Right cardiac atrium (tissue), 5 donors: Measurements from ENCODE around the gene LHX3. TPM values are rescaled to one million over a fixed set of nuclear protein-coding genes. Genes with fewer than 3 reads are reported as not detected.

ENCODE experiments used
- ATAC-seq, 2 donors: fragments of 200-7000 bp; cut with Tn5 transposase; one replicate each; pipeline versions ENCODE4 v1.8.0 to v1.9.1; 2020; ENCODE audit warnings: moderate library complexity in 2 of 2, mild to moderate bottlenecking in 1 of 2
- DNase-seq, 3 donors: peaks; one replicate each; pipeline ENCODE4 v3.0.0-alpha.2; 2020
- H3K27ac ChIP-seq: one replicate; pipeline ENCODE4 v1.5.1; 2013; ENCODE audit warnings: mild to moderate bottlenecking, low read length, control low read depth, moderate library complexity
- H3K27me3 ChIP-seq: one replicate; pipeline ENCODE4 v1.6.1; 2013; ENCODE audit not compliant: control insufficient read depth, insufficient read depth
- H3K4me1 ChIP-seq: one replicate; pipeline ENCODE4 v1.6.1; 2013; ENCODE audit warnings: low read length; ENCODE audit not compliant: control insufficient read depth, insufficient read depth
- H3K4me3 ChIP-seq: one replicate; pipeline ENCODE4 v1.5.1; 2013; ENCODE audit warnings: low read length, control low read depth
- H3K9me3 ChIP-seq: one replicate; pipeline ENCODE4 v1.6.1; 2013; ENCODE audit warnings: low read length; ENCODE audit not compliant: control insufficient read depth
- WGBS: extraction: QIAGEN DNeasy Blood & Tissue Kit; methylation state at CpG from one replicate; pipeline ENCODE4 v1.1.7; 2013; 5-methylcytosine and 5-hydroxymethylcytosine counted together
- intact Hi-C, 4 donors: fragments of 100-400 bp; cut with DNase I; formaldehyde crosslinking; loops; one replicate each; pipeline versions ENCODE4 v1.11.0 to v1.14.0; 2022 to 2023
- polyA plus RNA-seq: library from polyadenylated mRNA; stranded (reverse); fragments of 200-250 nt; gene quantifications from one replicate; pipeline ENCODE4 v1.2.3, GENCODE V29; 2013
- total RNA-seq, 4 donors: library from RNA; stranded (reverse); fragmentation: NEBNext Ultra II Directional; extraction: Animal tissue kit (Norgen Biotek cat#: 25700); gene quantifications; one replicate each; pipeline ENCODE4 v1.2.1, GENCODE V29; 2021
- donor health status: healthy with polysubstance abuse.
- donor health status: DM: no; HTN: yes; CAD: no.
- donor health status: DM: no; HTN: no; CAD: no.
- donor health status: DM: no; HTN: yes; CAD: no; lungs with severe emphysema.
- donor health status: DM: yes; HTN: yes; CAD: no.

The LHX3 gene
- total and polyA plus RNA-seq, 5 donors: not detected

DNA sequence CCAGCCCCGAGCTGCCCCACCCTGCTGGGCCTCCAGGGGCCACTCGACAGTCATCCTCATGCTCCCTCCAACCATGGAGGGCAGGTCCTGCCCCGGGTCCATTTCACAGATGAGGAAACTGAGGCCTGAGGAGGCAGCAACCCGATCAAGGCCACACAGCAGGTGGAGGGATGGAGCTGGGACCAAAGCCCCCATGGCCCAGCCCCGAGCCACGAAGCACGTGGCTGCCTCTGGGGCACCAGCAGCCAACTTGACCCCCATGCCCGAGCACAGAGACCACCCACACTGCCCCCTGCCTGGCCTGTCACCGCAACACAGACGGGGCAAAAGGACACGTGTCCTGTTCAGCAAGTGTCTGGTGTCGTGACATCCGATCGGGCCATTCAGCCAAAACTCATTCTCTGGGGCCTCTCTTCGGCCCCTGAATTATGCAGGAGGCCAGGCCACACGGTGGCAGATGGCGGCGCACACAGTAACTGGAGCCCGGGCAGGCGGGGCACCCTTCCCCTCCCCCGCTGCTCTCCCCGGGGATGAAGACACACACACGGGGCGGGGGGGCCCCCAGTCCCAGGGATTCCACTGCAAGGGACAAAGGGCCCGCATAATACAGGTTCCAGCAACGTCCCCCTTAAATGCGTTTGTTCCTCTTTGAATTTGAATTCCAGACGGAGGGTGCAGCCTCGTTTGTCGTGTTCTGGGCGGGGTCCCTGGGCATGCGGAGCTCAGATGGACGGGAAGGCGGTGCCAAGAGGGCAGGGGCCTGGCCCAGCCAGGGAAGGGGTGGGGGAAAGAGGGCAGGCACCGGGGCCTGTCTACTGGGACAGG is 56.8 kb downstream of the LHX3 start:
- Histone ChIP-seq H3K4me1 (no peaks in the 10 kb centered on the region), H3K27me3 (no peaks in the 10 kb centered on the region), H3K4me3 (no peak overlapping the region), H3K9me3 (no peaks in the 10 kb centered on the region), H3K27ac (no peak overlapping the region)
- ATAC-seq: no peak
- 36% methylated on average over 35 of the region's 35 CpGs for WGBS
- intact Hi-C loops: no loop called here
- peak; percentile 7 to 56 (median 26) for DNase-seq

DNA sequence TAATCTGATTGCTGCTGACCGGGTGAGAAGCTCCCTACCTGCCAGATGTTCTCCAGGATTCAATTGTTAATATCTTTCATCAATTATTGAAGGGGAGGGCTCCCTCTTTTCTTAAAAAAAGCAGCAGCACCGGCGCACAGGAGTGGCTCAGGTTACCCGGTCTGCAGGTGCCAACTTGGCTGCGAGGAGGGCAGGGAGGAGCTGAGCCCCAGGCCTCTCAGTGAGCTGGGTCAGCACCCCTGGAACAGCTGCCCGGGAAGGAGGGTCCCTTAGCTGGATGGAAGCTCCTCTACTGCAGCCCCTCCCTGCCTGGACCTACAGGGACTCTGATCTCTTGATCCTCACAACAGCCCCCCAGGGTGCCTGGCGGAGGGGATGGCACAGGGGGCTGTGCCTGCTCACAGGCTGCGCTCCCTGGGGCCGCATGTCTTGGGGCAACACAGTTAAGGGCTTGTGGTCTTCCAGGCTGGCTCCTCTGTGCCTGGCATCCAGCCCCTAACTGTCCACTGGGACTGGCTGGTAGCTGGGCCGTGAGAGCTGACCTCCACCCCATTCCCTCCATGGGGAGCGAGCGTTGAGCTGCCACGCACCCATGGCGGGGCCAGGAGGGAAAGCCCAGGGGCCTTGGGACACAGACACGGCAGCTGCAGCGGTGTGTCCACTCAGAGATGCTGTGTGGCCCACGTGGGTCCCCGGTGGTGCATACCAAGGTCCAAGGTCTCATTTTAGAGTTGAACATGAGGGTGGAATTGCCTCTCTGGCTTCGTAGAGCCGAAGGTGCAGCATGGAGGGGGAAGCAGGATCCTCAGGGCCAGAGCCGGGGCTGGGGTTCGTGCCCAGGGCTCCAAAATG is 57.7 kb downstream of the LHX3 start:
- H3K27ac ChIP-seq: no peak overlapping the region
- intact Hi-C loops: no loop called here
- 73% methylated on average over 22 of the region's 22 CpGs for WGBS
- H3K4me3 ChIP-seq: no peak overlapping the region
- no peaks in the 10 kb centered on the region for H3K27me3 ChIP-seq
- H3K4me1 ChIP-seq: no peaks in the 10 kb centered on the region
- no peaks in the 10 kb centered on the region for H3K9me3 ChIP-seq
- ATAC-seq (no peak), DNase-seq (peak in 2 of 3 donors; percentile 12 to 37)

Other genes starting within 250 kb of the LHX3 start
- gene UBAC1, start 243.8 kb downstream of the LHX3 start, total RNA-seq: 10 to 100 TPM; 64.0 to 88.7 (median 76.2) TPM
- gene UBAC1, start 243.8 kb downstream of the LHX3 start, polyA plus RNA-seq: 83.3 TPM
- 10 to 100 TPM; 31.4 to 45.3 (median 37.8) TPM for gene NACC2, start 109.8 kb downstream of the LHX3 start, total RNA-seq
- gene NACC2, start 109.8 kb downstream of the LHX3 start, polyA plus RNA-seq: 19.4 TPM
- 10 to 100 TPM; 18.5 to 25.5 (median 20.9) TPM for gene TMEM250, start 86.3 kb downstream of the LHX3 start, total RNA-seq
- 16.5 TPM for gene TMEM250, start 86.3 kb downstream of the LHX3 start, polyA plus RNA-seq
- 1 to 10 TPM; 5.3 to 9.0 (median 7.5) TPM for gene QSOX2, start 40.7 kb upstream of the LHX3 start, total RNA-seq
- gene QSOX2, start 40.7 kb upstream of the LHX3 start, polyA plus RNA-seq: 4.5 TPM
- gene CCDC187, start 99.0 kb upstream of the LHX3 start, total RNA-seq: not detected
- gene CCDC187, start 99.0 kb upstream of the LHX3 start, polyA plus RNA-seq: not detected
- gene GPSM1, start 122.4 kb upstream of the LHX3 start, total RNA-seq: 10 to 100 TPM; 46.3 to 90.6 (median 71.6) TPM
- gene GPSM1, start 122.4 kb upstream of the LHX3 start, polyA plus RNA-seq: 73.3 TPM
- 10 to 100 TPM; 15.2 to 24.9 (median 22.2) TPM for gene DNLZ, start 158.6 kb upstream of the LHX3 start, total RNA-seq
- 17.1 TPM for gene DNLZ, start 158.6 kb upstream of the LHX3 start, polyA plus RNA-seq
- 1 to 10 TPM in 2 of 4 donors, under 1 TPM in 2; 0.76 to 2.1 (median 1.0) TPM for gene CARD9, start 168.5 kb upstream of the LHX3 start, total RNA-seq
- 0.68 TPM for gene CARD9, start 168.5 kb upstream of the LHX3 start, polyA plus RNA-seq
- 1 to 10 TPM; 3.2 to 4.4 (median 3.9) TPM for gene SNAPC4, start 195.0 kb upstream of the LHX3 start, total RNA-seq
- 3.7 TPM for gene SNAPC4, start 195.0 kb upstream of the LHX3 start, polyA plus RNA-seq
- 10 to 100 TPM; 18.2 to 22.9 (median 20.1) TPM for gene ENTR1, start 205.5 kb upstream of the LHX3 start, total RNA-seq
- gene ENTR1, start 205.5 kb upstream of the LHX3 start, polyA plus RNA-seq: 13.6 TPM
- gene PMPCA, start 205.5 kb upstream of the LHX3 start, total RNA-seq: 10 to 100 TPM; 50.8 to 58.5 (median 56.8) TPM
- gene PMPCA, start 205.5 kb upstream of the LHX3 start, polyA plus RNA-seq: 63.4 TPM
- gene INPP5E, start 234.7 kb upstream of the LHX3 start, total RNA-seq: 10 to 100 TPM in 1 of 4 donors, 1 to 10 TPM in 3; 8.8 to 12.3 (median 9.2) TPM
- gene INPP5E, start 234.7 kb upstream of the LHX3 start, polyA plus RNA-seq: 7.7 TPM